Trophoblast cell (in vitro differentiated cells and primary cell): ENCODE data around the gene SDE2.

Experiments used
- DNase-seq, 2 donors: peaks; one replicate each; pipeline ENCODE4 v3.0.0-alpha.2; 2016
- H2AFZ ChIP-seq: 2 replicates; pipeline ENCODE4 v1.6.1; 2013; ENCODE audit warnings: low read length, moderate library complexity, mild to moderate bottlenecking; ENCODE audit not compliant: insufficient read depth, poor library complexity
- H2AK5ac ChIP-seq: 2 replicates; pipeline ENCODE4 v1.6.1; 2013; ENCODE audit warnings: mild to moderate bottlenecking, low read length
- H2BK120ac ChIP-seq: 2 replicates; pipeline ENCODE4 v1.6.1; 2013; ENCODE audit warnings: low read length, mild to moderate bottlenecking, moderate library complexity; ENCODE audit not compliant: insufficient read depth, poor library complexity
- H2BK12ac ChIP-seq: 2 replicates; pipeline ENCODE4 v1.6.1; 2013; ENCODE audit warnings: mild to moderate bottlenecking, low read length, moderate library complexity
- H2BK5ac ChIP-seq: 2 replicates; pipeline ENCODE4 v1.6.1; 2013; ENCODE audit warnings: low read length, low read depth, moderate library complexity, mild to moderate bottlenecking; ENCODE audit not compliant: poor library complexity
- H3K14ac ChIP-seq: 2 replicates; pipeline ENCODE4 v1.6.1; 2013; ENCODE audit warnings: mild to moderate bottlenecking, low read length
- H3K18ac ChIP-seq: 2 replicates; pipeline ENCODE4 v1.6.1; 2013; ENCODE audit warnings: mild to moderate bottlenecking, low read length
- H3K23ac ChIP-seq: 2 replicates; pipeline ENCODE4 v1.6.1; 2013; ENCODE audit warnings: low read length
- H3K27ac ChIP-seq: 2 replicates; pipeline ENCODE4 v1.5.1; 2013; ENCODE audit warnings: low read depth, mild to moderate bottlenecking, inconsistent platforms, low read length, moderate library complexity
- H3K27me3 ChIP-seq: 2 replicates; pipeline ENCODE4 v1.6.1; 2013; ENCODE audit warnings: inconsistent platforms, mild to moderate bottlenecking, low read length, moderate library complexity; ENCODE audit not compliant: insufficient read depth
- H3K36me3 ChIP-seq, 2 experiments: 1 replicate in 1 of 2; 2 replicates in 1 of 2; pipeline ENCODE4 v1.6.1; 2013; ENCODE audit warnings: low read length in 2 of 2, mild to moderate bottlenecking in 2 of 2, moderate library complexity in 1 of 2; ENCODE audit not compliant: insufficient read depth in 2 of 2, control insufficient read depth in 1 of 2
- H3K4ac ChIP-seq: 2 replicates; pipeline ENCODE4 v1.6.1; 2013; ENCODE audit warnings: low read depth, mild to moderate bottlenecking, low read length, moderate library complexity
- H3K4me1 ChIP-seq, 2 experiments: 1 replicate in 1 of 2; 2 replicates in 1 of 2; pipeline ENCODE4 v1.6.1; 2013; ENCODE audit warnings: low read length in 2 of 2, mild to moderate bottlenecking in 2 of 2, moderate library complexity in 1 of 2; ENCODE audit not compliant: insufficient read depth in 2 of 2, control insufficient read depth in 1 of 2
- H3K4me2 ChIP-seq: 2 replicates; pipeline ENCODE4 v1.6.1; 2013; ENCODE audit warnings: inconsistent platforms, mild to moderate bottlenecking, low read length, moderate library complexity
- H3K4me3 ChIP-seq: 2 replicates; pipeline ENCODE4 v1.5.1; 2013; ENCODE audit warnings: mild to moderate bottlenecking, low read depth, low read length, inconsistent platforms
- H3K79me1 ChIP-seq: one replicate; pipeline ENCODE4 v1.6.1; 2013; ENCODE audit warnings: low read length
- H3K79me2 ChIP-seq: 2 replicates; pipeline ENCODE4 v1.6.1; 2013; ENCODE audit warnings: low read length, mild to moderate bottlenecking; ENCODE audit not compliant: control insufficient read depth, insufficient read depth, poor library complexity
- H3K9ac ChIP-seq: 2 replicates; pipeline ENCODE4 v1.6.1; 2013; ENCODE audit warnings: mild to moderate bottlenecking, low read length
- H3K9me3 ChIP-seq: 2 replicates; pipeline ENCODE4 v1.6.1; 2013; ENCODE audit warnings: low read depth, mild to moderate bottlenecking, control low read depth, inconsistent platforms, low read length; ENCODE audit not compliant: insufficient read depth
- H4K12ac ChIP-seq: 2 replicates; pipeline ENCODE4 v1.6.1; 2013; ENCODE audit warnings: low read depth, mild to moderate bottlenecking, low read length, moderate library complexity
- H4K8ac ChIP-seq: 2 replicates; pipeline ENCODE4 v1.6.1; 2013; ENCODE audit warnings: low read depth, mild to moderate bottlenecking, low read length, moderate library complexity
- H4K91ac ChIP-seq: one replicate; pipeline ENCODE4 v1.6.1; 2013; ENCODE audit warnings: low read depth, mild to moderate bottlenecking, low read length, moderate library complexity
- WGBS: extraction: QIAGEN DNeasy Blood & Tissue Kit; methylation state at CpG from one replicate; pipeline ENCODE4 v1.1.7; 2013; ENCODE audit warnings: missing lambda C conversion rate; ENCODE audit not compliant: insufficient read length, insufficient coverage; ENCODE audit errors: extremely low coverage; 5-methylcytosine and 5-hydroxymethylcytosine counted together

Gene SDE2

DNA sequence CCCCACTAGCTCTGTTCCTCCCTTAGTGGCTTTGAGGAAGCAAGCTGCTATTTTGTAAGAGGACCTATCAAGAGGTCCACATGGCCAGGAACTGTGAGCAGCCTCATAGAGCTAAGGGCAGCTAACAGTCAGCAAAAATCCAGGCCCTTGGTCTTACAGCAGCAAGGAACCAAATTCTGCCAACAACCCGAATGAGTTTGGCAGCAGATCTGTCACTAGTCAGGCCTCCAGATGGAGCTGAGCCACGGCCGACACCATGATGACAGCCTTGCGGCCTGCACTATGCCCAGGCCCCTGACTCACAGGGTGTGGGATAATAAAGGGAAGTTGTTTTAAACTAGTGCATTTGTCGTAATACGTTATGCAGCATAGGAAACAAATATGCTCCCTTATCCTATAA lies 35.3 kb upstream of the SDE2 start:
- no peak overlapping the region for H3K4me3 ChIP-seq
- no peaks in the 10 kb centered on the region for H3K9me3 ChIP-seq
- H3K4ac ChIP-seq, result no peak overlapping the region
- peaks cover 3 to 5% of the 10 kb centered on the region in 2 experiments for H3K4me1 ChIP-seq
- peak overlapping the region; percentile 73 for H2BK120ac ChIP-seq
- H2BK12ac ChIP-seq, result peak overlapping the region; percentile 13
- H3K79me1 ChIP-seq, result no peaks in the 10 kb centered on the region
- H3K79me2 ChIP-seq, result no peaks in the 10 kb centered on the region
- peak overlapping the region; percentile 64 for H4K12ac ChIP-seq
- H3K9ac ChIP-seq, result no peak overlapping the region
- H4K91ac ChIP-seq, result peak overlapping the region; percentile 31
- WGBS, result no CpG with 5 or more reads among the region's 6 CpGs
- no peak overlapping the region for H3K23ac ChIP-seq
- H3K14ac ChIP-seq, result no peak overlapping the region
- H3K36me3 ChIP-seq, result no peaks in the 10 kb centered on the region
- peak; percentile 47 to 51 for DNase-seq
- H2AK5ac ChIP-seq, result peak overlapping the region; percentile 38
- H3K18ac ChIP-seq, result peak overlapping the region; percentile 47
- H3K27ac ChIP-seq, result no peak overlapping the region
- no peak overlapping the region for H4K8ac ChIP-seq
- no peaks in the 10 kb centered on the region for H3K27me3 ChIP-seq
- no peak overlapping the region for H2AFZ ChIP-seq
- no peak overlapping the region for H3K4me2 ChIP-seq
- no peak overlapping the region for H2BK5ac ChIP-seq

DNA sequence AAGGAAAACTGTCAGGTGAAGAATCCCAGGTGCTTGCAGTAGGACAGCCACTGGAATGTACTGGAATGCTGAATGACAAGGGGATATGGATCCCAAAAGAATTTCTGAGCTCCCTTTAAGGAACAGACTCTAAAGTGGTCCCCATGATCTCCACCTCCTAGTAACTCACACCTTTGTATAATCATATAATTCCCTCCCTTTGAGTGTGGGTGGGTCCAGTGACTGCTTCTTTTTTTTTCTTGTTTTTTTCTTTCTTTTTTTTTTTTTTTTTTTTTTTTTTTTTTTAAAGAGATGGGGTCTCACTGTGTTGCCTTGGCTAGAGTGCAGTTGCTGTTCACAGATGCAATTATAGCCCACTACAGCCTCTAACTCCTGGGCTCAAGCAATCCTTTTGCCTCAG lies 34.8 kb upstream of the SDE2 start:
- DNase-seq, result no peak
- Histone ChIP-seq H3K4me2 (no peak overlapping the region), H3K79me1 (no peaks in the 10 kb centered on the region), H3K9ac (no peak overlapping the region), H2BK5ac (no peak overlapping the region), H3K4me3 (no peak overlapping the region), H2AK5ac (no peak overlapping the region), H2BK12ac (no peak overlapping the region), H3K4ac (no peak overlapping the region), H3K36me3 (no peaks in the 10 kb centered on the region), H3K23ac (no peak overlapping the region), H3K4me1 (peaks cover 3 to 5% of the 10 kb centered on the region in 2 experiments), H3K79me2 (no peaks in the 10 kb centered on the region), H3K18ac (no peak overlapping the region), H4K12ac (no peak overlapping the region), H4K91ac (no peak overlapping the region), H4K8ac (no peak overlapping the region), H3K27me3 (no peaks in the 10 kb centered on the region), H2AFZ (no peak overlapping the region), H3K14ac (no peak overlapping the region), H3K9me3 (no peaks in the 10 kb centered on the region), H2BK120ac (no peak overlapping the region), H3K27ac (no peak overlapping the region)

DNA sequence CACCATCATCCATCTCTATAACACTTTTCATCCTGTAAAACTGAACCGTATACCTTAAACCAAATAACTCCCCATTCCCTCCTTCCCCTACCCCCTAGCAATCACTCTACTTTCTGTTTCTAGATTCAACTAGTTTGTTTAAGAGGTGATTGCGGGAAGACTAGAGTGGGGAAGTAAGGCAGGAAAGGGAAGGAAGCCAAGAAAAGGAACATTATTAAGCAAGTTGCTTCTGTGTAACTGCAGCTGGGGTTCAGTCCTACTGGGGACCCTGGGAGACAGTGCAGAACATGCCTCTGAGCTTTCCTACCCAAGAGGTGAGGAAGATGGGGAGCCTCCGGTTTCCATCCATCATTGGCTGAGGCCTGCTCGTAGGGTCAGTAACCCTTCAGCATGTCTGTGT lies 34.4 kb upstream of the SDE2 start:
- Histone ChIP-seq H2BK5ac (no peak overlapping the region), H3K14ac (no peak overlapping the region), H2BK12ac (no peak overlapping the region), H3K27me3 (no peaks in the 10 kb centered on the region), H3K9ac (no peak overlapping the region), H3K27ac (no peak overlapping the region), H2AFZ (no peak overlapping the region), H4K12ac (no peak overlapping the region), H3K79me2 (no peaks in the 10 kb centered on the region), H2AK5ac (no peak overlapping the region), H3K36me3 (no peaks in the 10 kb centered on the region), H3K4me1 (peaks cover 3 to 5% of the 10 kb centered on the region in 2 experiments), H4K8ac (no peak overlapping the region), H3K4ac (no peak overlapping the region), H3K4me2 (no peak overlapping the region), H3K4me3 (no peak overlapping the region), H3K9me3 (no peaks in the 10 kb centered on the region), H3K23ac (no peak overlapping the region), H4K91ac (no peak overlapping the region), H3K18ac (no peak overlapping the region), H3K79me1 (no peaks in the 10 kb centered on the region), H2BK120ac (no peak overlapping the region)
- WGBS, result 100% methylated on average over 1 of the region's 4 CpGs
- no peak for DNase-seq

DNA sequence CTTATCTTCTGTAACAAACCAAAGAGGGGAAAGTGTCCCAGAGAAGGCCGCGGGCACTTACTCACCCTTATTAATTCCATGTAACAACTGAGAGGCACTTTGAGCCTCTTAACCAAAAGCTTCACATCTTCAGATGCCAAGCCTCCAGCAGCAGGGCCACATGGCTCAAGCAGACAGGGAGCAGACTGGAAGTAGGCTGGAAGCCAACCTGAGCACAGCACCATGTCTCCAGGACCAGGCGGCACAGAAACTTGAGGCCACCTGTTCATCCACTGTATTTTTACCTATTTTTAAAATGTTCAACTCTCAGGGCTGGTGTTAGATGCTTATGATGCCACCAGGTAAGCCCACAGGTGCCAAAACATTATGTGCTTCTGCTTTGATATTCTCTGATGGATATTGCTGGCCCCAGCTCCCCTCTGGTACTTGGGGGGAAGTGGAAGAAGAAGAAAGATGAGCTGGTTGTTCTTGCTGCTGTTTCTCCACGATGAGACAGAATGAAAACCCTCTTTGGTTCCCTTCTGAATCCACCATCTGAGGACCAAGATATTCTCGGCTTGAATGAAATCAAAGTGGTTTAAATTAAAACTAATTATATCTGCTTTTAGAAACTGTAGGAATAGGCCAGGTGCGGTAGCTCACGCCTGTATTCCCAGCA lies 30.6 kb upstream of the SDE2 start:
- no peak overlapping the region for H3K27ac ChIP-seq
- no peak overlapping the region for H4K12ac ChIP-seq
- no peak overlapping the region for H3K9ac ChIP-seq
- no peak overlapping the region for H2BK120ac ChIP-seq
- H3K79me1 ChIP-seq, result no peaks in the 10 kb centered on the region
- no peak overlapping the region for H4K8ac ChIP-seq
- no CpG with 5 or more reads among the region's 7 CpGs for WGBS
- H2AFZ ChIP-seq, result no peak overlapping the region
- H3K4ac ChIP-seq, result no peak overlapping the region
- H3K4me2 ChIP-seq, result no peak overlapping the region
- H3K27me3 ChIP-seq, result no peaks in the 10 kb centered on the region
- no peak overlapping the region for H2BK12ac ChIP-seq
- H3K79me2 ChIP-seq, result no peaks in the 10 kb centered on the region
- H3K9me3 ChIP-seq, result no peaks in the 10 kb centered on the region
- no peak overlapping the region for H3K14ac ChIP-seq
- no peaks in the 10 kb centered on the region for H3K36me3 ChIP-seq
- no peak overlapping the region for H3K23ac ChIP-seq
- no peak overlapping the region for H2BK5ac ChIP-seq
- no peak overlapping the region for H3K4me3 ChIP-seq
- no peak overlapping the region for H4K91ac ChIP-seq
- peaks cover 3 to 5% of the 10 kb centered on the region in 2 experiments for H3K4me1 ChIP-seq
- H2AK5ac ChIP-seq, result no peak overlapping the region
- DNase-seq, result no peak
- no peak overlapping the region for H3K18ac ChIP-seq
